ENCODE results near the gene TECPR2.

The TECPR2 gene

DNA sequence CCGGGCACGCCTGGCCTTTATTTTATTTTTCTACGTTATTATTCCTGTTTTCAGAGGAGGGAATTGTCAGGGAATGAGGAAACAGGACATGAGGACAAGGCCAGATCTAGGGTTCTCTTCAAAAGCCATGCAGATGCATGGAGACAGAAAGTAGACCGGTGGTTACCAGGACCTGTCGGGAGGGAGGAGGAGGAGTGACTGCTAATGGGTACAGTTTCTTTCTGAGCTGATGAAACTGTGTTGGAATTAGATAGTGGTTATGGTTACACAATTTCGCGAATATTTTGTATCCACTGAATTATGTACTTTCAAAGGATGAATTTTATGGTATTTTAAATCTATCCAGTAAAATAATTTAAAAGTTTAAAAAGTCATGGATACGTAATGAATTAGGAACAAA lies 31.9 kb upstream of the TECPR2 start:
- no peak for DNase-seq (ENCODE audit: low read depth in 1 of 2, low spot score in 1 of 2)
- H3K27me3 ChIP-seq (ENCODE audit: insufficient read depth, poor library complexity, severe bottlenecking): no peaks in the 10 kb centered on the region
- no peak for TF ChIP-seq POLR2AphosphoS5 (IDR thresholded peaks at IDR 0.05; ENCODE audit: low read depth)
- no peak for TF ChIP-seq GABPA (IDR thresholded peaks at IDR 0.05; ENCODE audit: low read depth)
- no peak for TF ChIP-seq SPI1 (IDR thresholded peaks at IDR 0.05; ENCODE audit: borderline replicate concordance, low read depth)
- TF ChIP-seq, protein P1, sequence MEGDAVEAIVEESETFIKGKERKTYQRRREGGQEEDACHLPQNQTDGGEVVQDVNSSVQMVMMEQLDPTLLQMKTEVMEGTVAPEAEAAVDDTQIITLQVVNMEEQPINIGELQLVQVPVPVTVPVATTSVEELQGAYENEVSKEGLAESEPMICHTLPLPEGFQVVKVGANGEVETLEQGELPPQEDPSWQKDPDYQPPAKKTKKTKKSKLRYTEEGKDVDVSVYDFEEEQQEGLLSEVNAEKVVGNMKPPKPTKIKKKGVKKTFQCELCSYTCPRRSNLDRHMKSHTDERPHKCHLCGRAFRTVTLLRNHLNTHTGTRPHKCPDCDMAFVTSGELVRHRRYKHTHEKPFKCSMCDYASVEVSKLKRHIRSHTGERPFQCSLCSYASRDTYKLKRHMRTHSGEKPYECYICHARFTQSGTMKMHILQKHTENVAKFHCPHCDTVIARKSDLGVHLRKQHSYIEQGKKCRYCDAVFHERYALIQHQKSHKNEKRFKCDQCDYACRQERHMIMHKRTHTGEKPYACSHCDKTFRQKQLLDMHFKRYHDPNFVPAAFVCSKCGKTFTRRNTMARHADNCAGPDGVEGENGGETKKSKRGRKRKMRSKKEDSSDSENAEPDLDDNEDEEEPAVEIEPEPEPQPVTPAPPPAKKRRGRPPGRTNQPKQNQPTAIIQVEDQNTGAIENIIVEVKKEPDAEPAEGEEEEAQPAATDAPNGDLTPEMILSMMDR (IDR thresholded peaks at IDR 0.05; ENCODE audit: insufficient read depth, low read length): no peak
- TF ChIP-seq, protein P2, sequence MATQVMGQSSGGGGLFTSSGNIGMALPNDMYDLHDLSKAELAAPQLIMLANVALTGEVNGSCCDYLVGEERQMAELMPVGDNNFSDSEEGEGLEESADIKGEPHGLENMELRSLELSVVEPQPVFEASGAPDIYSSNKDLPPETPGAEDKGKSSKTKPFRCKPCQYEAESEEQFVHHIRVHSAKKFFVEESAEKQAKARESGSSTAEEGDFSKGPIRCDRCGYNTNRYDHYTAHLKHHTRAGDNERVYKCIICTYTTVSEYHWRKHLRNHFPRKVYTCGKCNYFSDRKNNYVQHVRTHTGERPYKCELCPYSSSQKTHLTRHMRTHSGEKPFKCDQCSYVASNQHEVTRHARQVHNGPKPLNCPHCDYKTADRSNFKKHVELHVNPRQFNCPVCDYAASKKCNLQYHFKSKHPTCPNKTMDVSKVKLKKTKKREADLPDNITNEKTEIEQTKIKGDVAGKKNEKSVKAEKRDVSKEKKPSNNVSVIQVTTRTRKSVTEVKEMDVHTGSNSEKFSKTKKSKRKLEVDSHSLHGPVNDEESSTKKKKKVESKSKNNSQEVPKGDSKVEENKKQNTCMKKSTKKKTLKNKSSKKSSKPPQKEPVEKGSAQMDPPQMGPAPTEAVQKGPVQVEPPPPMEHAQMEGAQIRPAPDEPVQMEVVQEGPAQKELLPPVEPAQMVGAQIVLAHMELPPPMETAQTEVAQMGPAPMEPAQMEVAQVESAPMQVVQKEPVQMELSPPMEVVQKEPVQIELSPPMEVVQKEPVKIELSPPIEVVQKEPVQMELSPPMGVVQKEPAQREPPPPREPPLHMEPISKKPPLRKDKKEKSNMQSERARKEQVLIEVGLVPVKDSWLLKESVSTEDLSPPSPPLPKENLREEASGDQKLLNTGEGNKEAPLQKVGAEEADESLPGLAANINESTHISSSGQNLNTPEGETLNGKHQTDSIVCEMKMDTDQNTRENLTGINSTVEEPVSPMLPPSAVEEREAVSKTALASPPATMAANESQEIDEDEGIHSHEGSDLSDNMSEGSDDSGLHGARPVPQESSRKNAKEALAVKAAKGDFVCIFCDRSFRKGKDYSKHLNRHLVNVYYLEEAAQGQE (IDR thresholded peaks at IDR 0.05; ENCODE audit: insufficient replicate concordance, low read depth): no peak
- H3K4me3 ChIP-seq (replicated peaks; ENCODE audit: insufficient read depth, low read length): no peak overlapping the region
- H3K27ac ChIP-seq (replicated peaks): no peak overlapping the region

DNA sequence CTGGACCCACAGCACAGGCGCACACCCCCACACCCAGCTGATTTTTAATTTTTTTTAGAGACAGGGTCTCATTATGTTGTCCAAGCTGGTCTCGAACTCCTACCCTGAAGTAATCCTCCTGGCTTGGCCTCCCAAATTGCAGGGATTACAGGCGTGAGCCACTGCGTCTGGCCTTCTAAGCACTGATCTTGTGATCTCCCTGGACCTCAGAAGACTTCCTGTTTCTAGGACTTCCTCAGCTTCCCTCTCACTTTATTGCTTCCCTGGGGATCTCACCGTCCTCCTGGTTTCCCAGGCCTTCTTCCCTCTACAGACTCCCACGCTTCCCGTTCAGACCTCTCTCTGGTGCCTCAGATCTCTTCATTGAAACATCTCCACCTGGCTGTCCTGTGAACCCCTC lies 29.4 kb upstream of the TECPR2 start:
- Histone ChIP-seq H3K4me3 (replicated peaks; ENCODE audit: insufficient read depth, low read length) (no peak overlapping the region), H3K27me3 (ENCODE audit: insufficient read depth, poor library complexity, severe bottlenecking) (no peaks in the 10 kb centered on the region), H3K27ac (replicated peaks) (no peak overlapping the region)
- no peak for TF ChIP-seq GABPA (IDR thresholded peaks at IDR 0.05; ENCODE audit: low read depth)
- peak; percentile 64; the same call in 1 of the 2 replicates for TF ChIP-seq SPI1 (IDR thresholded peaks at IDR 0.05; ENCODE audit: borderline replicate concordance, low read depth)
- DNase-seq (ENCODE audit: low read depth in 1 of 2, low spot score in 1 of 2): no peak

DNA sequence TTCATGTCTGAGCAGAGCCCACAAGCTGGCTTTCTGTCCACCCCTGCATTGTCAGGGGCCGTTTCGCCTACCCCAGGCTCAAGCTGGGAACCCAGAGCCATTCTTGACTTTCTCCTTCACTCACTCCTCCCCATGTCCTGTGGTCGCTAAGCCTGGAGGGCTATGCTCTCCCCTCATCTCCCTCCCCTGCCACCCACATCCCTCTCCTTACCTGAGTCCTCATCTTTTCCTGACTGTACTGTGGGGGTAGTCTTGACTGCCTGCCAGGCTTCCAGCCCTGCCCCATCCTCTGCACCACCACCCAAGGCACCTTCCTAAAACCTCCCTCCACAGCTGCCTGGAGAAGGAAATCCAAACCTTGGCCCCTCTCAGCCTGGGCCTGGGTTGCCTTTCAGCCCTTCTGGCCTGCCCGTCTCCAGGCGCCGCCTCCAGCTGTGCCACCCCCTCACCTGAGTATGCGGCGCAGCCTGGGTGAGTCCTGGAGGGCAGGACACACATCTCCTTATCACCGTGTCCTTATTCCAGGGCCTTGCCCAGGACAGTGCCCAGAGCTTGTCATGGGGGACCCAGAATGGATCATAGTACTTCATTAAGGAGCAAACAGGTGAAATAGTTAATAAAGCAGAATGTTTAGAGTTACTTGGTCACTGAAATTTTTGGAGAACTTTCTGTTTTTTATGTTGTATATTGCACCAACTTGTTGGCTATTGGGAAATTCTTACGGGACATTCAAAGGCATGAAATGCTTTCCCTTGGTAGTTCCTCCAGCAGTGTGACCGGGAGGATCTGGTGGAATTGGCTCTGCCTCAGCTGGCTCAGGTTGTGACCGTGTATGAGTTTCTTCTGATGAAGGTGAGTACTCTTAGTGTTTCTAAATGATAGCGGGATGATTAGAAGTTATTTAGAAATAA lies 28.7 kb upstream of the TECPR2 start:
- Histone ChIP-seq H3K4me3 (replicated peaks; ENCODE audit: insufficient read depth, low read length) (no peak overlapping the region), H3K27ac (replicated peaks) (no peak overlapping the region), H3K27me3 (ENCODE audit: insufficient read depth, poor library complexity, severe bottlenecking) (no peaks in the 10 kb centered on the region)
- TF ChIP-seq, protein P2 (IDR thresholded peaks at IDR 0.05; ENCODE audit: insufficient replicate concordance, low read depth): no peak
- TF ChIP-seq SPI1 (IDR thresholded peaks at IDR 0.05; ENCODE audit: borderline replicate concordance, low read depth) (no peak), POLR2AphosphoS5 (IDR thresholded peaks at IDR 0.05; ENCODE audit: low read depth) (no peak), GABPA (IDR thresholded peaks at IDR 0.05; ENCODE audit: low read depth) (no peak)
- TF ChIP-seq, protein P1 (IDR thresholded peaks at IDR 0.05; ENCODE audit: insufficient read depth, low read length): no peak
- no peak for DNase-seq (ENCODE audit: low read depth in 1 of 2, low spot score in 1 of 2)

DNA sequence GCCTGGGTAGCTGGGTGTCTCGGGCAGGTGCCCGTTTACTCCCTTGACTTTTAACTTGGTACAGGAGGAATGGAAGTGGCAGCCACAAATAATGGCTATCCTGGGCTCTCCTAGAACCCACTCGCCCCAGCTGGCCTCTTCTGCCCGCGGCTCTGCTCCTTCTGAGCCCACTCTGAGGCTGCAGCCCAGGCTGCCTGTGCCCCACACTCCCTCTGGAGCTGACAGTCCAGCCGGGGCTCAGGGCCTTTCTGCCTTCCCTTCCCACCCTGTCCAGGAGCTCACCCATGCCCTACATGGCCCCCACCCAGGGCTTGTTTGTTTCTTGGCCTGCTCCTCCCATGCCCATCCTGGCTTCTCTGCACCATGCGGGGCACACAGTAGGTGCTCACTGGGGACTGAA lies 27.6 kb upstream of the TECPR2 start:
- DNase-seq (ENCODE audit: low read depth in 1 of 2, low spot score in 1 of 2): no peak
- no peak overlapping the region for H3K27ac ChIP-seq (replicated peaks)
- no peaks in the 10 kb centered on the region for H3K27me3 ChIP-seq (ENCODE audit: insufficient read depth, poor library complexity, severe bottlenecking)
- TF ChIP-seq, protein P2 (IDR thresholded peaks at IDR 0.05; ENCODE audit: insufficient replicate concordance, low read depth): no peak
- TF ChIP-seq, protein P1 (IDR thresholded peaks at IDR 0.05; ENCODE audit: insufficient read depth, low read length): no peak
- H3K4me3 ChIP-seq (replicated peaks; ENCODE audit: insufficient read depth, low read length): no peak overlapping the region
